Osteoblast (primary cell): Measurements from ENCODE around the gene NOG. TPM values are rescaled to one million over a fixed set of nuclear protein-coding genes. Genes with fewer than 3 reads are reported as not detected.

Experiments used
- DNase-seq: peaks from one replicate; pipeline ENCODE4 v3.0.0; 2011; ENCODE audit warnings: low spot score, mixed read lengths; ENCODE audit not compliant: insufficient read length; ENCODE audit errors: missing footprints
- H2AFZ ChIP-seq: 2 replicates; pipeline ENCODE4 v1.6.0; 2011; ENCODE audit warnings: mild to moderate bottlenecking, low read length
- H3K27ac ChIP-seq: 2 replicates; pipeline ENCODE4 v1.5.1; 2011; ENCODE audit warnings: mild to moderate bottlenecking, low read depth, low read length, moderate library complexity
- H3K27me3 ChIP-seq: 2 replicates; pipeline ENCODE4 v1.6.0; 2012; ENCODE audit warnings: mild to moderate bottlenecking, control low read depth, inconsistent platforms, low read length, moderate library complexity; ENCODE audit not compliant: insufficient read depth
- H3K36me3 ChIP-seq: 2 replicates; pipeline ENCODE4 v1.5.1; 2011; ENCODE audit warnings: mild to moderate bottlenecking, low read length, control low read depth, moderate library complexity; ENCODE audit not compliant: insufficient read depth
- H3K4me1 ChIP-seq: 2 replicates; pipeline ENCODE4 v1.5.1; 2011; ENCODE audit warnings: mild to moderate bottlenecking, low read length, control low read depth, moderate library complexity; ENCODE audit not compliant: insufficient read depth
- H3K4me2 ChIP-seq: 2 replicates; pipeline ENCODE4 v1.6.0; 2011; ENCODE audit warnings: mild to moderate bottlenecking, low read length; ENCODE audit not compliant: insufficient read depth
- H3K4me3 ChIP-seq: fragments of 200-600 bp; sonication (generic); 3 replicates; pipeline ENCODE4 v1.5.1; 2012; ENCODE audit warnings: mild to moderate bottlenecking, low read length, inconsistent platforms; ENCODE audit not compliant: insufficient read depth
- H3K79me2 ChIP-seq: 2 replicates; pipeline ENCODE4 v1.6.0; 2012; ENCODE audit warnings: mild to moderate bottlenecking, low read length, control low read depth, inconsistent platforms; ENCODE audit not compliant: insufficient read depth
- H3K9me3 ChIP-seq: 2 replicates; pipeline ENCODE4 v1.5.1; 2011; ENCODE audit warnings: low read depth, low read length, control low read depth
- H4K20me1 ChIP-seq: 2 replicates; pipeline ENCODE4 v1.6.0; 2012; ENCODE audit warnings: mild to moderate bottlenecking, low read length, control low read depth; ENCODE audit not compliant: insufficient read depth
- total RNA-seq: library from RNA; depleted of rRNA; stranded (reverse); fragments of >200 nt; gene quantifications from 2 replicates; pipeline ENCODE4 v1.2.3, GENCODE V29; 2012
- TF ChIP-seq, protein P1 (sequence below): IDR thresholded peaks from 2 replicates; pipeline ENCODE4 v1.5.1; 2011; ENCODE audit warnings: mild to moderate bottlenecking, low read depth, low read length, moderate library complexity; ENCODE audit errors: extremely low read depth

The NOG gene
- total RNA-seq, 1 donor: 0.72 TPM

DNA sequence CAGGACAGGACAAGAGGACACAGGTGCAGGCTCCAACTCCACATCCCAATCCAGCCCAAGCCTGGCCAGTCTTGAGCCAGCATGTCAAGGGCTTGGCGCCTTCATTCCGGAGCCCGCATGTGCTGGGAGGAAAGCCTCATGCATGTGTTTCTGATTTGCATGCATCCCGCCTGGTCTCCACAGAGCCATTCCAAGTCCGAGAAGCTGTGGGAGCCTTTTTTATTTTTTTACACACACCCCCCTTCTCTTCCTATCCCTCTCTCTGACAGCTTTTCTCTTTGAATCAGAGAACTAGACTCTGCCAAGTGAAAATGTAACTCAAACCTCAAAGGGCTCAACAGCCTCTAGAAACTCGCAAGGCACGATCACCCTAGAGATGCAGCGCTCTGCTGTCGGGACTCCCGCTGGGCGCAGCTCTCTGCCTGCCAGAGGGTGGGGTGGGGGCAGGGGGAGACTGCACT, 45.1 kb downstream of the NOG start:
- no peak for DNase-seq
- no peak overlapping the region for H3K4me2 ChIP-seq
- TF ChIP-seq, protein P1, sequence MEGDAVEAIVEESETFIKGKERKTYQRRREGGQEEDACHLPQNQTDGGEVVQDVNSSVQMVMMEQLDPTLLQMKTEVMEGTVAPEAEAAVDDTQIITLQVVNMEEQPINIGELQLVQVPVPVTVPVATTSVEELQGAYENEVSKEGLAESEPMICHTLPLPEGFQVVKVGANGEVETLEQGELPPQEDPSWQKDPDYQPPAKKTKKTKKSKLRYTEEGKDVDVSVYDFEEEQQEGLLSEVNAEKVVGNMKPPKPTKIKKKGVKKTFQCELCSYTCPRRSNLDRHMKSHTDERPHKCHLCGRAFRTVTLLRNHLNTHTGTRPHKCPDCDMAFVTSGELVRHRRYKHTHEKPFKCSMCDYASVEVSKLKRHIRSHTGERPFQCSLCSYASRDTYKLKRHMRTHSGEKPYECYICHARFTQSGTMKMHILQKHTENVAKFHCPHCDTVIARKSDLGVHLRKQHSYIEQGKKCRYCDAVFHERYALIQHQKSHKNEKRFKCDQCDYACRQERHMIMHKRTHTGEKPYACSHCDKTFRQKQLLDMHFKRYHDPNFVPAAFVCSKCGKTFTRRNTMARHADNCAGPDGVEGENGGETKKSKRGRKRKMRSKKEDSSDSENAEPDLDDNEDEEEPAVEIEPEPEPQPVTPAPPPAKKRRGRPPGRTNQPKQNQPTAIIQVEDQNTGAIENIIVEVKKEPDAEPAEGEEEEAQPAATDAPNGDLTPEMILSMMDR: no peak

DNA sequence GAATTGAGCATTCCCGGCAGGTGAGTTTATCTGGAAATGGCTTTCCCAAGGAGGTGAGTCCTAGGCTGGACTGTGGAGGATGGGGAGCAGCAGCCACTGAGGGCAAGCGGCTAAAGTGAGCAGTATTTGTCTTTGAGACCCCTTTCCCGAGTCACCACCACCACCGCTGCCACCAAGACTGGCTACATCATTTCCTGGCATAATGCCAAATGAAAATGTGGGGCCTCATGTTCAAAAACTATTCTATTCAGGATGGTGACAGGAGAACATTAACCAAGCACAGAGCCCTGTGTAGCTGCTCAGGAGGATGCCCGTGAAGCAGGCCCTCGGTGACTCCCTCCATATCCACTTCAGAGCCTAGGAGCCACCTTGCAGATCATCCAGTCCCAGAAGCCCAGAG, 46.0 kb downstream of the NOG start:
- Histone ChIP-seq H3K36me3 (no peaks in the 10 kb centered on the region), H3K4me3 (no peak overlapping the region), H3K27ac (no peak overlapping the region), H3K4me2 (no peak overlapping the region), H3K4me1 (no peaks in the 10 kb centered on the region), H3K27me3 (no peaks in the 10 kb centered on the region), H3K79me2 (no peaks in the 10 kb centered on the region), H2AFZ (no peak overlapping the region), H4K20me1 (no peaks in the 10 kb centered on the region), H3K9me3 (no peaks in the 10 kb centered on the region)
- DNase-seq: no peak
- TF ChIP-seq, protein P1: no peak

More for the DNA sequence above, 45.1 kb downstream of the NOG start:
- no peaks in the 10 kb centered on the region for H3K79me2 ChIP-seq
- no peak overlapping the region for H3K4me3 ChIP-seq
- H3K27ac ChIP-seq: no peak overlapping the region
- H3K9me3 ChIP-seq: no peaks in the 10 kb centered on the region
- H2AFZ ChIP-seq: no peak overlapping the region
- H4K20me1 ChIP-seq: no peaks in the 10 kb centered on the region
- no peaks in the 10 kb centered on the region for H3K36me3 ChIP-seq
- no peaks in the 10 kb centered on the region for H3K27me3 ChIP-seq
- H3K4me1 ChIP-seq: no peaks in the 10 kb centered on the region

DNA sequence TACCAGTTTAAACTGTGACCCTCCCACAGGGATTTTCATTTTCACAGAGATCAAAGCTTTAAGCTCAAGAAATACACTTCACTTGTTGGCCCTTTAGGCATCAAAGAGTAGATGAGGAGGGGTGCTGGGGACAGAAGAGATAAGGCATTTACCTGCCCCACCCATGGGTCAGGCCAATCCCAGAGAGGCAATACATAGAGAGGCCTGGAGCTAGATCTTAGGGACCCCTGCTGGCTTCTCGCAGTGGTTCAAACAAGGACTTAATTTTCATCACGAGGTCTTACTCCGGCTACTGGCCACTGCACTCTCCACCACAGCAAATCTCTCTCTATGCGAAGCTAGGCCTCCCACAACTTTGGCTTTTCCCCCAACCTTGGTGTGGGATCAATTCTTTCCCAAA, 46.6 kb downstream of the NOG start:
- Histone ChIP-seq H3K4me1 (no peaks in the 10 kb centered on the region), H3K9me3 (no peaks in the 10 kb centered on the region), H3K4me3 (no peak overlapping the region), H3K27ac (no peak overlapping the region), H4K20me1 (no peaks in the 10 kb centered on the region), H3K4me2 (no peak overlapping the region), H2AFZ (no peak overlapping the region), H3K79me2 (no peaks in the 10 kb centered on the region), H3K36me3 (no peaks in the 10 kb centered on the region), H3K27me3 (no peaks in the 10 kb centered on the region)
- no peak for DNase-seq
- TF ChIP-seq, protein P1: no peak

DNA sequence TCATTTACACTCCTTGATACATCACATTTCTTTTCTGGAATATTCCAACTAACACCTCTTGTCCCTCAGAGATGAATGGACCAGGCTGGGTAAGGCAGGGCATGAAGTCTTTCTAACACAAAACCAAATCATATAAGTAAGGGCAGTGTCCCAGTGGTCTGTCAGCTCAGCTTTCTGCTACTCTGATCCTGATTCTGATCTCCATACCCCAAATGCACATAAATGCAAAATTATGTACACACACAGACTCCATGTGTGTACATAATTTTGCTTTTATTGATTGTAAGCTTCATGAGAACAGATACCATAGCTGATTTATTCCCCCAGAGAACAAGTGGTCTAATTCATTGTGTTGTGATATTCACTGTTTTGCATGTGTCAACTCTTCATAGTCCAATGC, 47.9 kb downstream of the NOG start:
- Histone ChIP-seq H3K4me1 (no peaks in the 10 kb centered on the region), H4K20me1 (no peaks in the 10 kb centered on the region), H3K27me3 (no peaks in the 10 kb centered on the region), H3K36me3 (no peaks in the 10 kb centered on the region), H3K79me2 (no peaks in the 10 kb centered on the region), H3K9me3 (no peaks in the 10 kb centered on the region), H3K4me3 (no peak overlapping the region), H3K27ac (no peak overlapping the region), H3K4me2 (no peak overlapping the region), H2AFZ (no peak overlapping the region)
- DNase-seq: no peak
- TF ChIP-seq, protein P1: no peak
